ENCODE data around the gene SUN1.
"Not testable (repeated sequence)": the region's sequence is repeated elsewhere in the genome, so short reads cannot be mapped to it uniquely, and the experiment has no call there.

SUN1 gene

DNA sequence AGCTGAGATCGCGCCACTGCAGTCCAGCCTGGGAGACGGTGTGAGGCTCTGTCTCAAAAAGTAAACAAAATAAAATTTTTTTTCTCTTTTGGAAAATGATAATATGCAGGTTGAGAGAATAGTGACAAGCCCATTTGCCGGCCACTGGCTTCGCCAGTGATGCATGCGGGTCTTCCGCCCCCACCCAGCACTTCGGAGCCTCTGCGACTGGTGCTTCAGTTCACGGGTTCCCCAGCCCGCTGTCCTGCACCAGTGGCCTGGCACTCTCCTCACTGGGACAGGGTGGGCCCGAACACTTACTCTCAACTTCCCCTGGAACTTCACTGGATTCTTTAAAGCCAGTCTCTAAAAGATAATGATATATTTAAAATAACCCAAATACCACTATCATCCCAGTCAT lies 2.7 kb downstream of the SUN1 start:
- DNase-seq, result no peak

DNA sequence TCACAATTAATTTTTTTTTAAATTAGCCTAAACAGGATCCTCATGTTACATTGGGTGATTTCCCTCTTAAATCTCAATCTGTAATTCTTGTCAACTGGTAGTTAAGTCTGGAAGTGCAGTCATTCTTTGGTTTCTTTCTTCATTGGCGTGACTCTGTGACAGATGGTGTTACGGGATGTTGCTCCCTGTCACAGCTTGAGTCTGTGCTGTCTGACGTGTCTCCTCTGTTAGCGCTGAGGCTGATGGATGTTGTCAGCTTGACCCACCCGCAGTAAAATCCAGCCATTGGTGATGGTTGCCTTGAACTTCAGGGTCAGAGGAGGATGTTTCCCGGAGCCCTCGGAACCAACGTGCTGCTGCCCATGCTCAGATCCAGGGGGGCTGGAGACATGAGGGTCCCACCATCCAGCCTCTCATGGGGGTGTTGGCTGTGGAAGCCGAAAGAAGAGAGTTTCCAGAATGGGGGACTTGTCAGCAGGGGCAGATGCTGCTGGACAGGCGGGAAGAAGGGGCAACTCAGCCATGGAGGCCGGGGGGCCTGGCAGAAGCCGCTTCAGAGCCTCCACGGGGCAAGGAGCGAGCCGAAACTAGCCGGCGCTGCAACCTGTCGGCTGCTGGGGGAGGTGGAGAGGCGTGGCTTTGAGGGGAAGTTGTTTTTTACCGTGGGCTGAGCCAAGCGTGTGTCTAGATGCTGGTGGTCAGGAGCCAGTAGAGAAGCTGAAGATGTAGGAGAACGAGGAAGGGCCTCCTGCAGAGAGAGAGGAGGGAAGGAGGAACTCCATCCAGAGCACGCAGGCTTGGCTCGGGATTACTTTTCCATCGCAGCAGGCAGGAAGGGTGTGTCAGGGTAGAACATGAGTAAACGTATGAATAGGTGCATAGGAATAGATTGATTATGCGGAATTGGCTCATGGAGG lies 3.5 kb downstream of the SUN1 start:
- DNase-seq, result peak; percentile 79

DNA sequence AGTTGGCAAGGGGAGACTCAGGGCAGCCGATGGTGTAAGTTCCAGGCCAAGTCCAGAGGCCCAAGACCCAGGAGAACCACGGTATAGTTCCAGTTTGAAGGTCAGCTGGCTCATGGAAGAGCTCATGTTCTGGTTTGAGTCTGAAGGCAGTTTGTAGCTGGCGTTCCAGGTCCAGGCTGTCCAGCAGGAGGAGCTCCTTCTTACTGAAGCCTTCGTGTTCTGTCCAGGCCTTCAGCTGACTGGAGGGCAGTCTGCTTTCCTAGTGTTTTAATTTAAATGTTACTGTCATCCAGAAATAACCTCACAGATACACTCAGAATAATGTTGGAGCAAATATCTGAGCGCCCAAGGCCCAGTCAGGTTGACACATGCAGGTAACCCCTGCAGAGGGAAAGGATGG lies 4.2 kb downstream of the SUN1 start:
- no peak for DNase-seq

DNA sequence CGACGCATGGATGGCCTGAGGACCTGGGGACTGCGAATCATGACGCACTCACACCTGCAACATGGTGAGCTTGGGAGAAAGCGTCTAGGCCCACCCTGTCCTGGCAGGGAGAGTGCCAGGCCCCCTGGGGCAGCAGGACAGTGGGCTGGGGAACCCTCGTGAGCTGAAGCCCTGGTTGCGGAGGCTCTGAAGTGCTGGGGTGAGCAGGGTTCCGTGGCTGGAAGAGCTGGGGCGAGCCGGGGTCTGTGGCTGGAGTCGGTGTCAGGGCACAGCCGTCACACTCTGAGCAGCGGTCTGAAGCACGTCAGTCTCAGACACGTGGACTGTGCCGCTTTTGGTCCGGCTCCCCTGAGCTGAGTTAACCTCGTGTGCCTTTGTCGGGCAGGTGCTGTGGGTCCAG lies 4.7 kb downstream of the SUN1 start:
- DNase-seq, result no peak

DNA sequence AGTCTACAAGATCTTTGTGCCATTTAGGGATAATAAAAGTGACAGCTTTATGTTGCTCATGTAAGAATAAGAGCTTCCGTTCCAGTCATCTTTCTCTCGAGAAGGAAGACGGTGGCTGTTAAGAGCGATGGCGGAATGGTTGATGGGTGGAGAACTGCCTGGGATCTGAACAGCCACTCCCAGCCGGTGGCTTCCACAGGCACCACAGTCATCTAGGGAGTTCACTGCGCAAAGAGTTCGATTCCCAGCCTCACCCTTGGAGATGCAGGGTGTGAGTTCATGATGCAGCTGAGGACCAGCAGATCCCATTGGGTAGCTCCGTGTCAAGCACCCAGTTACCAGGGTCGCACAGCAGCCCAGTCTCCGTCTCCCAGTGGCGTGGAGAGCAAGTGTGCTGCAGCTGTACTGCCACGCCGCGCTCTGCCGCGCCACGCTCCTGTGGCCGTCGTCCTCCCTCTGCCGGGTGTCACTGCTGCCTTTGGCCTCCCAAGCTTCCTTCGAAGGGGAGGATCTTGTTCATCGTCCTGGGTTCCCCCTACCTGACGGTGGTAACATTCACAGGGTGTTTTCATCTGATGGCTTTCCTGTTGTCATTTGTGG lies 7.8 kb downstream of the SUN1 start:
- DNase-seq, result no peak

DNA sequence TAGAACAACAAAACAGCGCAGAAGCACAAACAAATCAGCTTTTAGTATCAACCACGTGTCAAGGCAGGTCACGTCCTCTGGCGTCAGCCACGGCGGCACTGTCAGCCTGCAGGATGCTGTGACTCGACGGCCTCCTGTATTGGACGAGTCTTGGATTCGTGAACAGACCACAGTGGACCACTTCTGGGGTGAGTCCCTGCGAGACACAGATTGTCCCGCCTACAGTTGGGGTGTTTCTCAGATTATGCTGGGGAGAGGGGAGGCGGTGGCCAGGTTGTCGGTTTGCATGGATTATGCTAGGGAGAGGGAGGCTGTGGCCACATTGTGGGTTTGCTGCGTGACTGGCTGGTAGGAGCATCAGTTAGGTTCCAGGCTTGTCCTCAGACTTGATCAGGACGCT lies 9.7 kb downstream of the SUN1 start:
- no peak for DNase-seq

DNA sequence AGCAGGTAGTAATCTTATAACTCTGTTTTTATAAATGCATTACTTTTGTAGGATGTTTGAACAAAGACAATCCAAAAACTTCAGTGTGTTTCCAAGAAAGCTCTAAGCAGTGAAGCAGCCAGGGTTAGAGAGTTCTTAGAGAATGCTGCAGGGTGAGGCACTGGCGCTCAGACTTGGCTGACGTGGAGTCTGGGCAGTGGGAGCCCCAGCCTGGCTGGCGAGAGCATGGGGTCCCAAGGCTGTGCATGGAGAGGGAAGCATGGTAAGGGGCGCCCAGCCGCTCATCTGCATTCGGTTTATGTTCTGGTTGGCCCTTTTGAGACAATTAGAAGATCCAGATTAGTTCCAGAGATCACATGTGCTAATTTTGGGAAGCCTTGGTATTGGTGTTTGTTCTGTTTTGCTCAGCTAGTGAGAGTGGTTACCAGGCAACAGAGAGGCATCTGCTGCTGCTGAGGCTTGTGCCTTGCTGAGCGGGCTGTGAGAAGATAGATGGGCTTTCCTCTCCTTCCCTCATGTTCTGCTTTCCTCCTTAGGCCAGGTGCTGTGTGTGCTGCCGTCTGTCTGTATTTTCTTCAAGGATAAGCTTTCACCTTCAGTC lies 10.3 kb downstream of the SUN1 start:
- peak; percentile 25 for DNase-seq

DNA sequence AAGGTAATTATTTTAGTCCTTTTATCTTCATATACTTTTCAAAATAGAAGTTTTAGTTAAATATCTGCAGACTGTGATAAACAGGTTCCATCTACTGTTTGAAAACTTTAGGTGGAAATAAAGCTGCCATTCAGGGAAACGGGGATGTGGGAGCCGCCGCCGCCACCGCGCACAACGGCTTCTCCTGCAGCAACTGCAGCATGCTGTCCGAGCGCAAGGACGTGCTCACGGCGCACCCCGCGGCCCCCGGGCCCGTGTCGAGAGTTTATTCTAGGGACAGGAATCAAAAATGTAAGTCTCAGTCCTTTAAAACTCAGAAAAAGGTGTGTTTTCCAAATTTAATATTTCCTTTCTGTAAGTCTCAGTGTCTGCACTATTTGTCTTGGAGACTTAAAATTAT lies 11.0 kb downstream of the SUN1 start:
- no peak for DNase-seq

DNA sequence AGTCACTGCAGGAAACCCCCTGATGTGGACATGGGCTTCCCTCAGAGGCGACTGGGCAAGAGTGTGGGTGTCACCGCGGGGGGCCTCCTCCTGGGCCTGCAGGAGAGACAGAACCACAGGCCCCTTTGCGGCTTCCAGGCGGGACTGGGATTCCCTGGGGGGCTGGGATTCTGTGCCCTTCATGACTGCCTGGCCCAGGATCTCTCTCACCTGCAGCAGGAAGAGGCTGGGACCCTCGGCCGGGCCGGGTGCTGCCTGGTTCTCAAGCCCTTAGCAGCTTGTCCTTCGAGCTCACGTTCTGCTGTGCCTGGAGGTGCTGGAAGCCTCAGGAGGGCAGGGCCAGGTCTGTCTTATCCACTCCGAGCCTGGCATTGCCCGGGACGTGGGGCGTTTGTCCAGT lies 11.8 kb downstream of the SUN1 start:
- DNase-seq, result no peak

DNA sequence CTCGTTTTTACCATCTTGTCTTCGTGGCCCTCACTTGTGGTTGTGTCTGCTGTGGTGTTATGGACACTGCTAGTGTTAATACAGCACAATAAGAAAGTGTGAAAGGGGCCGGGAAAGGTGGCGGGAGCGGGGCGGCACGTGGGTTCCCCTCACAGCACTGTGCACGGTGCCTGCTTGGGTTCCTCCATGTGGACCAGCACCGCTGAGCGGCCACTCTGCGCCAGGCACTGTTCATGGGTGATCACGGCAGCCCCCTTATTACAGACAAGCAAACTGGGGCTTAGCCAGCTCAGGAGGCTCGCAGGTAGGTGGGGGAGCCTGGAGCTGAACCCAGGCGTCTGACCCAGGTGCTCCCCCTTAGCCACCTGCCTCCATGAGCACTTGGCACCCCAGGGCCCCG lies 12.2 kb downstream of the SUN1 start:
- no peak for DNase-seq

DNA sequence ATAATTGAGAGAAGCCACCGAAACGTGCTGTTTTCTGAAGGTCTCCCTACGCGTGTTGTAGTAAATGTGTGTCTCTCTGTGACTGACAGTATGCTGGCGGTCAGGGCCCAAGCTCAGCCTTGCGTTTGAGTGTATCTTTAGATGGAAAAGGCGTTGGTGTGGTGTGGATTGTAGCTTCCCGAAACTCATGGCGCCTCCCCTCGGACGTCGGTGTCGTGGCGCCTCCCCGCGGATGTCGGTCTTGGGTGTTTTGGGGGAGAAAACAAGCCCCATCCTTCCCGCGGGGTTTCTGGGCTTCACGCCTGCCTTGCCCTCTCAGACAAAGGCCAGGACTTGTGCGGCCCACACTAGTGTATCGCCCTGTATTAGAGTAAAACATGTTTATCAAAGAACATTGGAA lies 12.8 kb downstream of the SUN1 start:
- DNase-seq, result no peak

DNA sequence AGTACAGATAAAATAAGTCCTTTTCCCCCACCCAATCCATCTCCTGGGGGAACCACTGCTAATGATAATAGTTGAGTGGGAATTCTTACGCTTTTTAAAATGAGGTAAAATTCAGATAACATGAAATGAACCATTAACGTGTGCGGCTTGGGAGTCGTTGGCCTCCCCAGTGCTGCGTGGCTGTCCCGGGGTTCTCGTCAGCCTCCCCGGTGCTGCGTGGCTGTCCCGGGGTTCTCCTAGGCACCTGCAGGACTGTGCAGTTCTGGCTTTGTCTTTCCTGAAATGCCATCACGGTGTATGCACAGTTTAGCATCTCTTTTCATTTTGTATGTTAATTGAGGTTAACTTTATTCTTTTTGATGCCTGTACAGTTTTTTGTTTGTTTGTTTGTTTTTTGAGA lies 13.5 kb downstream of the SUN1 start:
- no peak for DNase-seq

DNA sequence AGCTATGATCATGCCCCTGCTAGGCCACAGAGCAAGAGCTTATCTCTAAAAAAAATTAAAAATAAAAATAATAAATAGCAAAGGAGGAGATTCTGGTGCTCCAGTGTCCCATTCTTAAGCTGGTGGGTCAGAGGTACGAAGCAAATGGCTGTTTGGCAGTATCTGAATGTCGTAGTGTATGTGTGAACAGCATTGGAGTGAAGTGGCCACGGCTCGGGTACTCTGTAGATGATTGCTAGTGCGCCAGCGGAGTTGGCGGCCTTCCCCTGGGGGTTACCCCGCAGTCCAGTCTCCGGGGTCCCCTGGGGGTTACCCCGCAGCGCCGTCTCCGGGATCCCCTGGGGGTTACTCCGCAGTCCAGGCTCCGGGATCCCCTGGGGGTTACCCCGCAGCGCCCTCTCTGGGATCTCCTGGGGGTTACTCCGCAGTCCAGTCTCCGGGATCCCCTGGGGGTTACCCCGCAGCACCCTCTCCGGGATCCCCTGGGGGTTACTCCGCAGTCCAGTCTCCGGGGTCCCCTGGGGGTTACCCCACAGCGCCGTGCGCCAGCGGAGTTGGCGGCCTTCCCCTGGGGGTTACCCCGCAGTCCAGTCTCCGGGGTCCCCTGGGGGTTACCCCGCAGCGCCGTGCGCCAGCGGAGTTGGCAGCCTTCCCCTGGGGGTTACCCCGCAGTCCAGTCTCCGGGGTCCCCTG lies 14.8 kb downstream of the SUN1 start:
- DNase-seq, result not testable (repeated sequence)

DNA sequence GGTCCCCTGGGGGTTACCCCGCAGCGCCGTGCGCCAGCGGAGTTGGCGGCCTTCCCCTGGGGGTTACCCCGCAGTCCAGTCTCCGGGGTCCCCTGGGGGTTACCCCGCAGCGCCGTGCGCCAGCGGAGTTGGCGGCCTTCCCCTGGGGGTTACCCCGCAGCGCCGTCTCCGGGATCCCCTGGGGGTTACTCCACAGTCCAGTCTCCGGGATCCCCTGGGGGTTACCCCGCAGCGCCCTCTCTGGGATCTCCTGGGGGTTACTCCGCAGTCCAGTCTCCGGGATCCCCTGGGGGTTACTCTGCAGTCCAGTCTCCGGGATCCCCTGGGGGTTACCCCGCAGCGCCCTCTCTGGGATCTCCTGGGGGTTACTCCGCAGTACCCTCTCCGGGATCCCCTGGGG lies 15.5 kb downstream of the SUN1 start:
- not testable (repeated sequence) for DNase-seq

DNA sequence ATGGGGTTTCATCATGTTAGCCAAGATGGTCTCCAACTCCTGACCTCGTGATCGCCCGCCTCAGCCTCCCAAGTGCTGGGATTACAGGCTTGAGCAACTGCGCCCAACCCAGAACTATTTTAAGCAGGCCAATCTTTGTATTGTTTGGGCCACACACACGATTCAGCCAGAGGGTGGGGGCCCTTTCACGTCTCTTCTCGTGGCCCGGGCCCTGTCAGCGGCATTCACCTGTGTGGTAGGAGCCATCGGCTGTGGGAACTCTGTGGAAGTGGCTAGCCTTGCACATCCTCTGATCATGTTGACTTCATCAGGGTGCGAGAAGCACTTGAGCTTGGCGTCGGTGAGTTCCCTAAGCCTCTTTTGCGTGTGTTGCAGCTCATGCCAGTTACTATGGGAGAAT lies 16.9 kb downstream of the SUN1 start:
- DNase-seq, result no peak

DNA sequence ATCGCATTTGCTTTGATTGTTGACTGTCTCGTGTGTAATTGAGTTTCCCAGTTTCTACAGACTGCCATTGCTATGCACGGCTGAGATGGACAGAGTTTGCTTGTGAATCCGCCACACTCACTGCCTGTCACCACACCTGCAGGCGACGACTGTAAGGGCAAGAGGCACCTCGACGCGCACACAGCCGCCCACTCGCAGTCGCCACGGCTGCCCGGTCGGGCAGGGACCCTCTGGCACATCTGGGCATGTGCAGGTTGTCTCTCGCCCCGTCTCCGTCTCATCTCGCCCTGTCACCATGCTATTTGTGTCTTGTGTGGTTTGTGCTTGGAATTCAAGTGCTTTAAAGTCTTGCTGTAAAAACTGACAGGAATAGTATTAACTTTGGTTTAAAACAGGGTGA lies 17.5 kb downstream of the SUN1 start:
- no peak for DNase-seq

DNA sequence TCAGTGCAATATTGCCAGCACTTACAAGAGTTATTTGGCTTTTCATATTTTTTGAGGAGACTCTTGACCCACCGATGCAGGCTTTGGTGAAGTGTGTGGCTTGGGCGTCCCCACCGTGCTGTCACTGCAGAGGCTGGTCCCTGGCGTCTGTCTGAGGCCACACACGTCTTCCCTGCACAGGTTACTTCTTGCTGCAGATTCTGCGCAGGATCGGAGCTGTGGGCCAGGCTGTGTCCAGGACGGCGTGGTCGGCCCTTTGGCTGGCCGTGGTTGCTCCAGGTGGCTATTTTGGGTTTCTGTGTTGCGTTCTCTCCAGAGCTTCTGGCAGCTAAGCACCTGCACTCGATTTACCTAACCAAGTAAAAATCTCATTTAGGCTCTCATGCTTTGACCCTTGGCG lies 18.9 kb downstream of the SUN1 start:
- no peak for DNase-seq

DNA sequence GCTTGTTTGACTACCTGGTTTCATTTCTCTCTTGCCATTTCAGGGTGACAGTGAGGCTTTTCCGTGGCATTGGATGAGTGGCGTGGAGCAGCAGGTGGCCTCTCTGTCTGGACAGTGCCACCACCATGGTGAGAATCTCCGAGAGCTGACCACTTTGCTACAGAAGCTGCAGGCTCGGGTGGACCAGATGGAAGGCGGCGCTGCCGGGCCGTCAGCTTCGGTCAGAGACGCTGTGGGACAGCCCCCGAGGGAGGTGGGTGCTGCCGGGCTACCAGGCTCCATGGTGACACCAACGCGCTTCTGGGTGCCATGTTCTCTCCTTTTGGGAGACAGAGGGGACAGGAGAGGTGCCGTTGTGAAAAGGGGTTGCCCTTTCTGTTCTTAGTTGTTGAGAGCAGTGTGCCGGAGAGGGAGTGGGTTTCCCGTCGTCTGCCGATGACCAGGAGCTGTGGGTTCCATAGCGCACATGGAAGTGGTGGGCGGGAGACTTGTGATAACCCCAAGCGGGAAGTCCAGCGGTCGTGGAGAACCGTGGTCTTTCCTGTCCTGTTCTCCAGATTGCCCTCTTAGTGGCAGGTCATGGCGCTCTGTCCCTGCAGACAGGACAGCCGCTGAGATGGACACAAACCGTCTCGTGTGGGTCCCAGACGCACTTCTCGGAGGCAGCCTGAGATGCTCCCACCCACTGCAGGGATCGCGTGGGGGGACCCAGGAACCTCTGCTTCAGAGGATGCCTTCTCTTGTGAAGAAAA lies 21.3 kb downstream of the SUN1 start:
- no peak for DNase-seq

DNA sequence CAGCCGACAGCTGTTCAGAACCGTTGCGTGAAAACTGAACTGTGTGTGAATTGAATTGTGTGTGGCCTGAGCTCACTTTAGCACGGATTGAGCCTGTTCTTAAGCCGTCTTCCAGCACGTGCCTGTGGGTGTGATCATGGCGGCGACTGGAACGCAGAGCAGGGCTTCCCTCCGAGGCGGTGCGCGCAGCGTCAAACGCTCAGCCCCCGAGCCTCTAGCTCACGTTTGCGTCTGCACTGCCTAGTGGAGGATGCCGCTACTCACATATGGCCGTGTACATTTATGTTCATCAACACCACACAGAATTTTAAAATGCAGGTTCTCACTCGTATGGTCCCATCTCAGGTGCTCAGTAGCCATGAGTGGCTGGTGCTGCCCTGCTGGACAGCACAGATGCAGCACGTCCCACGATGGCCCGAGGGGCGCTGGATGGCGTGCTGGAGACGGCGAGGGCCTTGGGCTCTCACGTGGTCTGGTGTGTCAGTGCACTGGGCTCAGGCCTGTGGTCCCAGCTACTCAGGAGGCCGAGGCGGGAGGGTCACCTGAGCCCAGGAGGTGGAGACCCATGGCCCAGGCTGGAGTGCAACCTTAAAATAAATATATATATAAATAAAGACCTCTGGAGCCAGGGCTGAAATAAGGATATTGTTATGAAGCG lies 22.0 kb downstream of the SUN1 start:
- DNase-seq, result no peak

DNA sequence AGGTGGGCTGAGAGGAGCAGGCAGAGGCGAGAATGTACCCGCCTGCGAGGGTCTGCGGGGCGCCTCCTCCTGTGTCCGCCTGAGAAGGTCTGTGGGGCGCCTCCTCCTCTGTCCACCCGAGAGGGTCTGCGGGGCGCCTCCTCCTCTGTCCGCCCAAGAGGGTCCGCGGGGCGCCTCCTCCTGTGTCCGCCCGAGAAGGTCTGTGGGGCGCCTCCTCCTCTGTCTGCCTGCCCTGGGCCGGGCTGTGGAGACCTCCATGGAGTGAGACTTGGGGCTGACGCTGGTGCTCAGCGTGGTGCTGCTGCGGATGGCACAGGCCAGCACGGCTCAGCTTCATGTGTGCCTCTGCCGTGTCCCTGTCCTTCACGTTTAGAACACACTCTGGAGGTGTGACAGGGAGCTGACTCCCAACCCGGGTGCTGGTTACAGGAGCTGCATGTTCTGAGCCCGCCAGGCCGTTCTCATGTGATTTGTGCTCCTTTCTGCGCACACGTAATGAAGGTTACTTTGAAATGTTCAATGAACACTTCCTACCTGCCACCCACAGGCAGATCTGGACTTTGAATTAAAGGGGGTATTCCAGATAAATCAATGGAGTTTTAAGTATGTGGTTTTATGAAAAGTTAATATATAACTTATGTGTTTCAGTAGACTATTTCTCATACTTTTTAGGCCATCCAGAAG lies 23.6 kb downstream of the SUN1 start:
- no peak for DNase-seq

DNA sequence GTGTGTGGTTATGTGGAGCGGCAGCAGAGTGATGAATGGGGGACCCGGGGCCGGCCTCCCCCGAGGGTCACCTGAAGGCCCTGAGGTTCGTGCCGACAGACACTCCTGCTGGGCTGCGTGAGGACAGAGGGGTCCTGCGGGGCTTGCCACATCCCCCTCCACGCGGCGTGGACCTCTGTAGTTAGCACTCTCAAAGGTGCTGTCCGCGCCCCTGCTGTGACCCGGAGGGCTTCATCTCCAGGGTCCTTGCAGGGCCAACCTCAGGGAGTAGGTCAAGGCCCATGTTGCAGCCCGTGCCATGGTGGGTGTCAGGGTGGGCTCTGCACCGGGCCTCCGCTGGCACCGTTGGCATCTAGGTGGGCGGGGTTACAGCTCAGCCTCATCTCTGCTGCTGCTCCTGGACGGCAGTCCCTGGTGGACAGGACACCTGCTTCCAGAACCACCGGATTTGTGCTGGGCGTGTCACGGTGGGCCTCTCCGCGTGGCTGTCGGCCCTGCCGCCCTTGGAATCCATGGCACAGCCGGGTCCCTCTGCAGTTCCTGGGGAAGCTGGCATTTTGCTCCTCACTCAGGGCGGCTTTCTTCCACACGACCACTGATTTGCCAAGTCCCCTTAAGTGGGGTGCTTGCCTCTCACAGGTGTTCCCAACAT lies 24.3 kb downstream of the SUN1 start:
- no peak for DNase-seq
